HepG2 (cell line): ENCODE data around the gene ABCC3. TPM values are rescaled to one million over a fixed set of nuclear protein-coding genes. Genes with fewer than 3 reads are reported as not detected.

Experiments
- AGO2 ChIP-seq: fragments of 200-400 bp; formaldehyde crosslinking; optimal IDR thresholded peaks from 2 replicates; pipeline ENCODE3; 2017; ENCODE audit warnings: mild to moderate bottlenecking, low read depth, low read length, moderate library complexity
- GATA4 ChIP-seq: sonication (generic); IDR thresholded peaks from 2 replicates; pipeline ENCODE4 v1.6.1; 2016; ENCODE audit warnings: antibody characterized with exemption, low read depth, borderline replicate concordance
- GTF2F1 ChIP-seq: fragments of 150-350 bp; IDR thresholded peaks from 2 replicates; pipeline ENCODE4 v1.6.1; 2014; ENCODE audit warnings: low read length
- HNF1A ChIP-seq, 2 experiments: sonication (generic) in 1 of 2; formaldehyde crosslinking in 1 of 2; IDR thresholded peaks; 2 replicates each; pipeline versions ENCODE4 v1.4.0 to v1.6.1; 2016 to 2020; ENCODE audit warnings: borderline replicate concordance in 1 of 2, low read depth in 1 of 2, mild to moderate bottlenecking in 1 of 2, missing genetic modification reagents in 1 of 2
- HNRNPL ChIP-seq: fragments of 200-400 bp; formaldehyde crosslinking; IDR thresholded peaks from 2 replicates; pipeline ENCODE4 v1.6.1; 2017; ENCODE audit warnings: mild to moderate bottlenecking, low read depth, low read length
- MXD1 ChIP-seq: sonication (generic); formaldehyde crosslinking; IDR thresholded peaks from 2 replicates; pipeline ENCODE4 v1.4.0; 2020; ENCODE audit warnings: mild to moderate bottlenecking, missing genetic modification reagents
- RFX5 ChIP-seq: IDR thresholded peaks from 2 replicates; pipeline ENCODE4 v1.6.1; 2011; ENCODE audit warnings: low read depth, low read length, improper control_type of control experiment
- RFXANK ChIP-seq: IDR thresholded peaks from 2 replicates; pipeline ENCODE4 v1.6.1; 2016
- SALL1 ChIP-seq: sonication (generic); formaldehyde crosslinking; IDR thresholded peaks from 2 replicates; pipeline ENCODE4 v1.8.0; 2022; ENCODE audit warnings: mild to moderate bottlenecking, missing genetic modification reagents
- SETDB1 ChIP-seq: sonication (generic); formaldehyde crosslinking; IDR thresholded peaks from 2 replicates; pipeline ENCODE4 v1.5.1; 2020; ENCODE audit warnings: missing genetic modification reagents, mild to moderate bottlenecking, borderline replicate concordance
- SMARCC2 ChIP-seq: fragments of 450-650 bp; IDR thresholded peaks from 2 replicates; pipeline ENCODE4 v1.6.1; 2017; ENCODE audit warnings: antibody characterized with exemption, mild to moderate bottlenecking
- ZC3H4 ChIP-seq: sonication (generic); formaldehyde crosslinking; IDR thresholded peaks from 2 replicates; pipeline ENCODE4 v1.4.0; 2020; ENCODE audit warnings: missing genetic modification reagents, borderline replicate concordance
- ZNF234 ChIP-seq: sonication (generic); formaldehyde crosslinking; conservative IDR thresholded peaks from 2 replicates; pipeline ENCODE4 v1.5.1; 2020; ENCODE audit warnings: mild to moderate bottlenecking, missing genetic modification reagents
- ZNF292 ChIP-seq: sonication (generic); formaldehyde crosslinking; IDR thresholded peaks from 2 replicates; pipeline ENCODE4 v1.8.1; 2022; ENCODE audit warnings: mild to moderate bottlenecking, low read depth, missing genetic modification reagents, borderline replicate concordance
- ZNF350 ChIP-seq: sonication (generic); formaldehyde crosslinking; IDR thresholded peaks from 2 replicates; pipeline ENCODE4 v1.4.0; 2020; ENCODE audit warnings: mild to moderate bottlenecking, low read depth, missing genetic modification reagents, borderline replicate concordance
- ZNF687 ChIP-seq: sonication (generic); formaldehyde crosslinking; IDR thresholded peaks from 2 replicates; pipeline ENCODE4 v1.5.1; 2020; ENCODE audit warnings: mild to moderate bottlenecking, missing genetic modification reagents, moderate library complexity
- ZSCAN12 ChIP-seq: sonication (generic); formaldehyde crosslinking; IDR thresholded peaks from 2 replicates; pipeline ENCODE4 v1.9.0; 2021; ENCODE audit warnings: mild to moderate bottlenecking, missing genetic modification reagents
- polyA plus RNA-seq, 8 experiments: library from polyadenylated mRNA; depleted of rRNA in 3 of 8; stranded (reverse) in 7 of 8; unstranded in 1 of 8; fragments of >200 nt; fragmentation: Illumina TruSeq in 4 of 8; extraction: Trizol in 4 of 8; gene quantifications; 2 replicates each; pipeline versions ENCODE4 v1.2.1 to v1.2.3, GENCODE V29; 2011 to 2016; ENCODE audit warnings: low read depth in 4 of 8, missing spikeins in 1 of 8, mixed read lengths in 1 of 8; ENCODE audit not compliant: insufficient read depth in 1 of 8
- total RNA-seq, 5 experiments: library from RNA; depleted of rRNA; stranded (reverse); fragments of >200 nt; fragmentation: Illumina TruSeq; extraction: Trizol; gene quantifications; 2 replicates each; pipeline ENCODE4 v1.2.3, GENCODE V29; 2016; ENCODE audit warnings: low read depth in 1 of 5

Gene ABCC3
- total and polyA plus RNA-seq, 2 of the 13 experiments (the other 11 are each of a cell fraction or from before 2014, with no cell fraction given) = 25.2 to 50.7 TPM

- TF ChIP-seq ZNF687 (peak; percentile 83), HNF1A (IDR thresholded peaks at IDR 0.05; ENCODE audit: low read depth) (no peak), HNF1A (CRISPR knock-in tag; IDR thresholded peaks at IDR 0.05; ENCODE audit: borderline replicate concordance) (0 out of 2 replicates have a peak, but pooled peaks have one; percentile 21), SETDB1 (no peak), RFX5 (no peak), ZNF292 (CRISPR knock-in tag) (0 out of 2 replicates have a peak, but pooled peaks have one; percentile 42), GTF2F1 (no peak), SMARCC2 (no peak), ZSCAN12 (CRISPR knock-in tag) (no peak), ZNF350 (CRISPR knock-in tag) (no peak; the same call in 1 of the 2 replicates), GATA4 (no peak), AGO2 (peak; percentile 75), MXD1 (no peak), HNRNPL (no peak), ZNF234 (CRISPR knock-in tag) (no peak), ZC3H4 (CRISPR knock-in tag) (no peak), RFXANK (no peak), SALL1 (CRISPR knock-in tag) (peak; percentile 3; the same call in 1 of the 2 replicates)
Measured at GRCh38 chr17:50689956-50690886, 55.5 kb downstream of the ABCC3 start (continued).
